ENCODE measurements around the gene STYX. TPM values are rescaled to one million over a fixed set of nuclear protein-coding genes. Genes with fewer than 3 reads are reported as not detected.
"Not testable (repeated sequence)": the region's sequence is repeated elsewhere in the genome, so short reads cannot be mapped to it uniquely, and the experiment has no call there.

The STYX gene
- total RNA-seq, 4 donors from 2014 or later = 19.3 to 26.1 (median 22.5) TPM

GRCh38 chr14:52724360-52724644, 5.7 kb upstream of the STYX start:
- no peak overlapping the region for H3K4me3 ChIP-seq
- no peak for ATAC-seq
- H3K4me1 ChIP-seq = peaks cover 0 to under 1% (median 0%) of the 10 kb centered on the region in 3 donors
- no peaks in the 10 kb centered on the region for H3K27me3 ChIP-seq
- H3K36me3 ChIP-seq = peaks cover 8 to 96% of the 10 kb centered on the region in 2 donors
- H3K27ac ChIP-seq = no peak overlapping the region
- no peaks in the 10 kb centered on the region for H3K9me3 ChIP-seq
- no peak for TF ChIP-seq POLR2A (IDR thresholded peaks at IDR 0.05)
- no peak for TF ChIP-seq EP300 (IDR thresholded peaks at IDR 0.05)
- TF ChIP-seq CTCF (IDR thresholded peaks at IDR 0.05) = no peak

- H3K36me3 ChIP-seq = peaks cover 2 to 68% of the 10 kb centered on the region in 2 donors
Measured at GRCh38 chr14:52727509-52727908, 2.5 kb upstream of the STYX start.

GRCh38 chr14:52729035-52729434, 931 bp upstream of the STYX start:
- WGBS, 2 donors (ENCODE audit: low coverage in 1 of 2) = 90 to 95% methylated on average over 6 to 10 of the region's 15 CpGs

More at GRCh38 chr14:52727509-52727908, 2.5 kb upstream of the STYX start:
- 97 to 100% methylated on average over 2 of the region's 2 CpGs for WGBS, 2 donors (ENCODE audit: low coverage in 1 of 2)
- H3K4me1 ChIP-seq = peaks cover 0 to 24% (median 0%) of the 10 kb centered on the region in 3 donors
- not testable (repeated sequence) for H3K27me3 ChIP-seq, H3K9me3 ChIP-seq, ATAC-seq, H3K4me3 ChIP-seq, H3K27ac ChIP-seq

GRCh38 chr14:52729585-52729924, 411 bp upstream of the STYX start:
- no peak for ATAC-seq
- Histone ChIP-seq H3K36me3 (peaks cover 0 to 56% of the 10 kb centered on the region in 2 donors), H3K27ac (peak overlapping the region; percentile 12 to 95 (median 88)), H3K27me3 (no peaks in the 10 kb centered on the region), H3K4me3 (peak overlapping the region; percentile 6 to 65), H3K4me1 (peaks cover 0 to 29% (median 0%) of the 10 kb centered on the region in 3 donors), H3K9me3 (no peaks in the 10 kb centered on the region)
- 3 to 13% methylated on average over 4 to 6 of the region's 8 CpGs for WGBS, 2 donors (ENCODE audit: low coverage in 1 of 2)
- TF ChIP-seq POLR2A (IDR thresholded peaks at IDR 0.05) = no peak
- no peak for TF ChIP-seq CTCF (IDR thresholded peaks at IDR 0.05)
- TF ChIP-seq EP300 (IDR thresholded peaks at IDR 0.05) = no peak
- TF ChIP-seq POLR2AphosphoS5 (IDR thresholded peaks at IDR 0.05) = no peak

More at GRCh38 chr14:52729035-52729434, 931 bp upstream of the STYX start:
- not testable (repeated sequence) for H3K9me3 ChIP-seq, ATAC-seq, H3K4me3 ChIP-seq, H3K27me3 ChIP-seq
- Histone ChIP-seq H3K36me3 (peaks cover 2 to 59% of the 10 kb centered on the region in 2 donors), H3K27ac (peak overlapping the region in 3 of 4 donors; percentile 12 to 91 (median 85)), H3K4me1 (peaks cover 0 to 29% (median 0%) of the 10 kb centered on the region in 3 donors)

GRCh38 chr14:52730709-52731111, 744 bp downstream of the STYX start:
- Histone ChIP-seq H3K36me3 (peaks cover 0 to 44% of the 10 kb centered on the region in 2 donors), H3K4me1 (peaks cover 0 to 32% (median 0%) of the 10 kb centered on the region in 3 donors), H3K27ac (peak overlapping the region; percentile 45 to 95 (median 88)), H3K4me3 (peak overlapping the region; percentile 56 to 65), H3K9me3 (no peaks in the 10 kb centered on the region), H3K27me3 (no peaks in the 10 kb centered on the region)
- TF ChIP-seq CTCF (IDR thresholded peaks at IDR 0.05) (no peak), EP300 (IDR thresholded peaks at IDR 0.05) (no peak), POLR2AphosphoS5 (IDR thresholded peaks at IDR 0.05) (no peak), POLR2A (IDR thresholded peaks at IDR 0.05) (no peak)
- no peak for ATAC-seq
- WGBS, 2 donors (ENCODE audit: low coverage in 1 of 2) = 0 to 1% methylated on average over 7 of the region's 11 CpGs

GRCh38 chr14:52733824-52734223, 3.9 kb downstream of the STYX start:
- 94 to 97% methylated on average over 9 of the region's 9 CpGs for WGBS, 2 donors (ENCODE audit: low coverage in 1 of 2)
- no peak overlapping the region for H3K4me3 ChIP-seq
- ATAC-seq = no peak

More at GRCh38 chr14:52733824-52734223, 3.9 kb downstream of the STYX start:
- no peaks in the 10 kb centered on the region for H3K9me3 ChIP-seq
- peaks cover 0 to 42% (median 0%) of the 10 kb centered on the region in 3 donors for H3K4me1 ChIP-seq
- H3K27me3 ChIP-seq = no peaks in the 10 kb centered on the region
- peaks cover 0 to 13% of the 10 kb centered on the region in 2 donors for H3K36me3 ChIP-seq
- H3K27ac ChIP-seq = no peak overlapping the region
- TF ChIP-seq EP300 (IDR thresholded peaks at IDR 0.05) (no peak), CTCF (IDR thresholded peaks at IDR 0.05) (no peak), POLR2A (IDR thresholded peaks at IDR 0.05) (no peak), POLR2AphosphoS5 (IDR thresholded peaks at IDR 0.05) (no peak)
